HepG2 (cell line): ENCODE data around the gene ABHD15. TPM values are rescaled to one million over a fixed set of nuclear protein-coding genes. Genes with fewer than 3 reads are reported as not detected.
A peak's percentile ranks its signal among the peaks of the same experiment; 100 is the strongest.

Experiments used
- ARID4A ChIP-seq: sonication (generic); formaldehyde crosslinking; IDR thresholded peaks from 2 replicates; pipeline ENCODE4 v1.5.0; 2020; ENCODE audit warnings: mild to moderate bottlenecking, missing genetic modification reagents, borderline replicate concordance
- ESRRA ChIP-seq: sonication (generic); formaldehyde crosslinking; IDR thresholded peaks from 2 replicates; pipeline ENCODE4 v1.5.1; 2020; ENCODE audit warnings: mild to moderate bottlenecking, low read depth, missing genetic modification reagents
- FOXA3 ChIP-seq: IDR thresholded peaks from 2 replicates; pipeline ENCODE4 v1.6.1; 2016; ENCODE audit warnings: missing genetic modification reagents, missing compliant biosample characterization
- KMT2A ChIP-seq: sonication (generic); formaldehyde crosslinking; IDR thresholded peaks from 2 replicates; pipeline ENCODE4 v1.4.0; 2020; ENCODE audit warnings: missing genetic modification reagents
- MIXL1 ChIP-seq: IDR thresholded peaks from 2 replicates; pipeline ENCODE4 v1.6.1; 2016
- POLR2AphosphoS5 ChIP-seq: IDR thresholded peaks from 2 replicates; pipeline ENCODE4 v1.6.1; 2012; ENCODE audit warnings: low read depth, low read length
- PTBP1 ChIP-seq: fragments of 200-400 bp; formaldehyde crosslinking; IDR thresholded peaks from 2 replicates; pipeline ENCODE4 v1.6.1; 2018; ENCODE audit warnings: low read length, low read depth; ENCODE audit not compliant: poor library complexity, severe bottlenecking
- RELA ChIP-seq: sonication (generic); formaldehyde crosslinking; IDR thresholded peaks from 2 replicates; pipeline ENCODE4 v1.4.0; 2020; ENCODE audit warnings: missing genetic modification reagents
- SAFB2 ChIP-seq: sonication (generic); formaldehyde crosslinking; IDR thresholded peaks from 2 replicates; pipeline ENCODE4 v1.5.1; 2020; ENCODE audit warnings: missing genetic modification reagents, low read depth, mild to moderate bottlenecking, borderline replicate concordance
- SP5 ChIP-seq: IDR thresholded peaks from 2 replicates; pipeline ENCODE4 v1.6.1; 2016; ENCODE audit warnings: low read depth, borderline replicate concordance
- ZBTB2 ChIP-seq: sonication (generic); formaldehyde crosslinking; IDR thresholded peaks from 2 replicates; pipeline ENCODE4 v1.8.0; 2022; ENCODE audit warnings: low read depth, missing genetic modification reagents
- ZHX1 ChIP-seq: sonication (generic); formaldehyde crosslinking; IDR thresholded peaks from 2 replicates; pipeline ENCODE4 v1.8.1; 2022; ENCODE audit warnings: low read depth, mild to moderate bottlenecking, missing genetic modification reagents
- ZNF30 ChIP-seq: sonication (generic); formaldehyde crosslinking; IDR thresholded peaks from 2 replicates; pipeline ENCODE4 v1.5.0; 2020; ENCODE audit warnings: mild to moderate bottlenecking, missing genetic modification reagents
- ZNF33B ChIP-seq: sonication (generic); formaldehyde crosslinking; IDR thresholded peaks from 2 replicates; pipeline ENCODE4 v1.5.1; 2020; ENCODE audit warnings: mild to moderate bottlenecking, missing genetic modification reagents
- ZNF83 ChIP-seq: sonication (generic); formaldehyde crosslinking; IDR thresholded peaks from 2 replicates; pipeline ENCODE4 v1.4.0; 2020; ENCODE audit warnings: missing genetic modification reagents, mild to moderate bottlenecking, borderline replicate concordance
- polyA plus RNA-seq, 8 experiments: library from polyadenylated mRNA; depleted of rRNA in 3 of 8; stranded (reverse) in 7 of 8; unstranded in 1 of 8; fragments of >200 nt; fragmentation: Illumina TruSeq in 4 of 8; extraction: Trizol in 4 of 8; gene quantifications; 2 replicates each; pipeline versions ENCODE4 v1.2.1 to v1.2.3, GENCODE V29; 2011 to 2016; ENCODE audit warnings: low read depth in 4 of 8, missing spikeins in 1 of 8, mixed read lengths in 1 of 8; ENCODE audit not compliant: insufficient read depth in 1 of 8
- total RNA-seq, 5 experiments: library from RNA; depleted of rRNA; stranded (reverse); fragments of >200 nt; fragmentation: Illumina TruSeq; extraction: Trizol; gene quantifications; 2 replicates each; pipeline ENCODE4 v1.2.3, GENCODE V29; 2016; ENCODE audit warnings: low read depth in 1 of 5

Gene ABHD15
- total and polyA plus RNA-seq, 2 of the 13 experiments (the other 11 are each of a cell fraction or from before 2014, with no cell fraction given), result 2.4 to 7.7 TPM

GRCh38 chr17:29591737-29592608, 25.1 kb upstream of the ABHD15 start (continued):
- no peak for TF ChIP-seq ZBTB2 (CRISPR knock-in tag)
- no peak for TF ChIP-seq PTBP1
- TF ChIP-seq ESRRA (CRISPR knock-in tag), result peak; percentile 20; the same call in 1 of the 2 replicates
- 0 out of 2 replicates have a peak, but pooled peaks have one; percentile 44 for TF ChIP-seq MIXL1 (CRISPR knock-in tag)
- TF ChIP-seq ZHX1, result no peak
- TF ChIP-seq ZNF83 (CRISPR knock-in tag), result no peak
- TF ChIP-seq POLR2AphosphoS5, result no peak
- TF ChIP-seq SP5 (CRISPR knock-in tag), result peak; percentile 75
- TF ChIP-seq ZNF33B (CRISPR knock-in tag), result no peak
- TF ChIP-seq SAFB2 (CRISPR knock-in tag), result no peak; the same call in 1 of the 2 replicates
- TF ChIP-seq FOXA3 (CRISPR knock-in tag), result 0 out of 2 replicates have a peak, but pooled peaks have one; percentile 31
- TF ChIP-seq ZNF30 (CRISPR knock-in tag), result no peak
- TF ChIP-seq RELA (CRISPR knock-in tag), result no peak
- TF ChIP-seq ARID4A (CRISPR knock-in tag), result peak; percentile 45; the same call in 1 of the 2 replicates
- TF ChIP-seq KMT2A (CRISPR knock-in tag), result no peak
